ENCODE measurements around the gene APBA3.

Gene APBA3, protein sequence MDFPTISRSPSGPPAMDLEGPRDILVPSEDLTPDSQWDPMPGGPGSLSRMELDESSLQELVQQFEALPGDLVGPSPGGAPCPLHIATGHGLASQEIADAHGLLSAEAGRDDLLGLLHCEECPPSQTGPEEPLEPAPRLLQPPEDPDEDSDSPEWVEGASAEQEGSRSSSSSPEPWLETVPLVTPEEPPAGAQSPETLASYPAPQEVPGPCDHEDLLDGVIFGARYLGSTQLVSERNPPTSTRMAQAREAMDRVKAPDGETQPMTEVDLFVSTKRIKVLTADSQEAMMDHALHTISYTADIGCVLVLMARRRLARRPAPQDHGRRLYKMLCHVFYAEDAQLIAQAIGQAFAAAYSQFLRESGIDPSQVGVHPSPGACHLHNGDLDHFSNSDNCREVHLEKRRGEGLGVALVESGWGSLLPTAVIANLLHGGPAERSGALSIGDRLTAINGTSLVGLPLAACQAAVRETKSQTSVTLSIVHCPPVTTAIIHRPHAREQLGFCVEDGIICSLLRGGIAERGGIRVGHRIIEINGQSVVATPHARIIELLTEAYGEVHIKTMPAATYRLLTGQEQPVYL

DNA sequence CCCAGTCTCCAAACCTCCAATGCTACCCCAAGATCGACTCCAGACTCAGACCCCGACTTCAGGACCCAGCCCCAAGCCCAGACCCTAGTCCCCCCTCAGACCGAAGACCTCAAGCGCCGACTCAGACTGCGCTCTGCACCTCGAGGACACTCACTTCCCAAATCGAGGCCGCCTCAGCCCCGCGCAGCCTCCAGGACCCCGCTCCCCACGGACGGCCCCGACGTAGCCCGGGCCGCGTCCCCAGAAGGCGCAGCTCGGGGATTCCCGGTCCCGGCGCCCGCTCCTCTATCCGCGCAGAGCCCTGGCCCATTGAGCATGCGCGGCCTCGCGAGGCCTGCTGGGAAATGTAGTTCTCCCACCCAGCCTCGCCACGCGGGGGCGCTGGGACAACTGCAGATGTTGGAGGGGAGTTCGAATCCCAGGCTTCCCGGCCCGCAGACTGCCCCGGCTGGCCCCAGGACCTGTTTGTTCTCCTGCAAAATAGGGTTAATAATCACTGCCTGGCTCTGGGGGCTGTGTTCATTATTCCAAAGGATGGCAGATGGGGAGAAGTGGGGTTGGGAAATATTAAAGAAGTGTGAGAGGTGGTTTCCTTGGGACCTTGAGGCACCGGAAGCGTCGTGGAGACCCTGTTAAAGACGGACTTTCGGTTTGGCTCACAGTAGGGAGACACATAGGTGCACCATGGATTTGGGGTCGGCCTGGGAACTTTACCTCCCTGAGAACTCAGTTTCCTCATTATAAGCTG, at the start of gene APBA3:
Gene APBA3 (minus strand): TSS at position 311 of the 748 bp plus-strand sequence. CDS start 1,428 bp downstream, outside the sequence.
- peak; percentile 80 for DNase-seq

DNA sequence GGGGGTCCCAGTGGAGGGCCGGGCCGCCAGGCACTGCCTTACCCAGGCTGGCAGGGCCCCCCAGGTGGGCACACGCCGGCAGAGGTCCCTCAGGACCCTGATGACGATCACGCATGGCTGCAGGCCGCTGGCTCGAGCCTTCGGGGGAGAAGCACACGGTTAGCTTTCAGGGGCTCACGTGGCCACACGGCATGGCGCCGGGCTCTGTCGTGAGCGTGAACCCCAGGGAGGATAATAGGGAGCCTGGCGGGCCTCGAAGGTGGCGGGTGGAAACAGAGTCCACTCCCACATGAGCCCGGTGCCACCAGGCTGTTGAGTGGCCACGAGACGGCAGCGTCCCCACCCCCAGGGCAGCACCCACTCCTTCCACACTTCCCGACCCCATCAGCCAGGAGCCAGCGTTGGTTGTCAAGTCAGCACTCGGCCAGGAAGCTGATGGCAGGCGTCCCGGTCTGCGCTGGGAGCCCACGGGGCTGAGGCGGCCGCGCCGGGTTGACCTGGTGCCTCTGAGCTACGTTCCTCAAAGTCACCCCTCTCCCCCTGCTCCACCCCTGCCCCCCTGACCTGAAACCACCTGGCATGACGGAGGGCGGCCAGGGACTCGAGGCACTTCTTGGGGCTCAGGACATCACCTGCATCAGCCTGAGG, 49.3 kb upstream of the APBA3 start:
- DNase-seq = no peak

DNA sequence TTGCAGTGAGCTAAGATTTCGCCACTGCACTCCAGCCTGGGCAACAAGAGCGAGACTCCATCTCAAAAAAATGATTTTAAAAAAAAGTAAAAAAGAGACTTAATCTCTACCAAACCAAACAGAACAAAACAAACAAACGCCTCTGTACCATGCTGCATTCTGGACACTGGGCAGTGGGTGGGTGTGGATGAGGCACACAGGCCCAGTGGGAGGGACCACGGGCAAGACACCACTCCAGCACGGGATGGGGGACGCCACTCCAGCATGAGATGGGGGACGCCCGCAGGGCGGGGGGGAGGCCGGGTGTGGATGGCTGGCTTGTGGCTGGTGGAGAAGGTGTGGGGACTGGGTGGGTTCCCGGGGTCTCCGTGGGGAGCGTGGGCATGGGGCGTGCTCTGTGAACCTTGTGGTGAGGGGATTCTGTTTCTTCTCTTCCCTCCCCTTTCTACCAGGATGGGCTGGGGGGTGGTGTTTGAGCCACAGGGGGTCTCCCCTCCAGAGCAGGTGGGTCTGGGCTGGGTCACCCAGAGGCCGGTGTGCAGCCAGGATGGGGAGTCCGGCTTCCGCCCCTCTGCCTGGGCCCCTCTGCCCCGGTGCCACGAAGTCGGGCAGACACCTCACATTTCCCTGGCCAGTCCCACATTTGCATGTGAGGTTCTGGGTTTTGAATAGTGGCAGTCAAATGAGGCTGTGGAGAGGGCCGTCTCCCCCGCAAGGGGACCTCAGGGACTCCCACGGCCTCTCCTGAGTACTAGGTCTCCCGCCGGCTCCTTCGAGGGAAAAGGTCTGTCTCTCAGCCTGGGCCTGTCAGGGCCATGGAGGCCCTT, 48.6 kb upstream of the APBA3 start:
- DNase-seq = no peak

DNA sequence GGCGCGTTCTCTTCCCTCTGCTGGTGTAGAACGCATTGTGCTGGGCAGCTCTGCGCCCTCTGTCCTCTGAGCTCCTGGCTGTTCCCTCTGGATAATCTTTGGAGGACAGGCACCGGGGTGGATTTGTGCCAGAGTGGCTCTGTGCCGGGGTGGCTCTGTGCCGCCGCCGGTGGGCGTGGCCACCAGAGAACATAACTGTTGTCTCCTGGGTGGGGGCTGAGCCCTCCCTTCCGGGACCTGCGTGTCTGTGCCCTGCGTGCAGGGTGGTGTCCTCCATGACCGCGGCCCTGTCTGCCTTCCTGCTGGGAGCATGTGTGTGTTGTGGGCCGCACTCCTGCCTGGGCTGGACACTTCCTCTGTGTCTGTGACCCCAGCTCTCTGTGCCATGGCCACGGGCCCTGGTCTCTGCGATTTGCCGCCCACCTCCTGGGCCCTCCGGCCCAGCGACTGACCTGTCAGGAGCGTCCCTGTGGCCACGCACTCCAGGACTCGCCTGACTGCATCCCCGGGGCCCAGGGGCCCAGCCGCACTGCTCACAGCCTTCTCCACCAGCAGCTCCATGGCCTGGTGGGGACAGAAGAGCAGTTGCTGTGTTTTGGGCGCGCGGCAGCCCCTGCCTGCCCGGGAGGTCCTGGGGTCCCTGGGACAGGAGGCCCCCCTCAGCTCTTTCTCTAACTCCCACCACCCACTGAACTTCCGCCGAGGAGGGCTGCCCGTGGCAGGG, 47.1 kb upstream of the APBA3 start:
- DNase-seq = no peak

DNA sequence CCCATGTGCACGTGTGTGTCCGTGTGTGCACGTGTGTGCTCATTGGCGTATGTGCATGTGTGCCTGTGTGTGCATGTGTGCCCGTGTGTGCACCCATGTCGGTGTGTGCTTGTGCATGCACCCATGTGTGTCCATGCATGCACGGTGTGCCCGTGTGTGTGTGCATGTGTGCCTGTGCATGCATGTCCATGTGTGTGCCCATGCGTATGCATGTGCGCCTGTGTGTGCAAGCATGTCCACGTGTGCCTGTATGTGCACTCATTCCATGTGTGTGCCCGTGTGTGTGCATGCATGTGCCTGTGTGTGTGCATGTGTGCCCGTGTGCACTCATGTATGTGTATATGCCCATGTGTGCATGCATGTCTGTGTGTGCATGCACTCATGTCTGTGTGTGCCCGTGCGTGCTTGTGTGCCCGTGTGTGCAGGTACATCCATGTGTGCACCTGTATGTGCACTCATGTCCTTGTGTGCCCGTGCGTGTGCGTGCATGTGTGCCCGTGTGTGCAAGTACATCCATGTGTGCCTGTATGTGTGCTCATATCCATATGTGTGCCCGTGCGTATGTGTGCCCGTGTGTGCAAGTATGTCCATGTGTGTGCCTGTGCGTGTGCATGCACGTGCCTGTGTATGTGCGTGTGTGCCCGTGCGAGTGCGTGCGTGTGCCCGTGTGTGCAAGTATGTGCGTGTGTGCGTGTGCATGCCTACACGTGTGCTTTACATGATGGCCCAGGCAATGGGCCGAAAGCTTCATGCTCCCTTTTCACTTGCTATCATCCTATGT, 46.3 kb upstream of the APBA3 start:
- no peak for DNase-seq

DNA sequence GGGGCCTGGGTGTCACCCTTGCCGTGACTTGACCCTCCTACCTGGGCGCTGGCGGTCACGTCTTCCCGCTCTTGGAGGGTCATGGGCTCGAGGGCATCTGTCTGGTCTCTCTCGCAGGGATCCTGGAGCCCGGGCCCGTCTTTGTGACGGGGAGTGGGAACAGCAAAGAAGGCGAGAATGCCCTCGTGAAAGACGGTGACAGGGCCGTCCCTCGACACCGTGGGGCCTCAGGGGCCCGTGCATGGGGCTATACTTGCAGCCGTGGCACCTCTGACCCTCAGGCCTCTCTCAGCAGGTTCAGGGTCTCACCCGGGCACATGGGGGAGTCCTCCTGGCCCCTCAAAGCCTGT, 45.6 kb upstream of the APBA3 start:
- no peak for DNase-seq

DNA sequence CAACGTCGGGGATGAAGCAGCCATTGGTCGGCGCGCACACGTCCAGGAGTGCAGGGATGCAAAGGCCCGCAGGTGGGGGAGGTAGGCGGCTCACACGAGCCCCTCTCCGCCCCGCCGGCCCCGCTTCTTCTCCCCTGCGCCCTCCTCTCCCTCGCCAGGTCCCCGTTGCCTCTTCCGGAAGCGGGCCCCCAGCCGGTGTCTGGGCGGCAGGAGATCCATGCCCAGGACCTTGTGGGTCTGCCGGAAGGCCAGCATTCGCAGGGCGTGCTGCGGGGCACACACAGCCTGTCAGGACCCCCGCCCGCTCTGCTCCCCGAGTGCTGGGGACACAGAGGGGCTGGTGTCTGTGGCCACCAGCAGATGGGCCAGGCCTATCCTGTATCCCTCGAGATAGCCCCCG, 44.4 kb upstream of the APBA3 start:
- no peak for DNase-seq

DNA sequence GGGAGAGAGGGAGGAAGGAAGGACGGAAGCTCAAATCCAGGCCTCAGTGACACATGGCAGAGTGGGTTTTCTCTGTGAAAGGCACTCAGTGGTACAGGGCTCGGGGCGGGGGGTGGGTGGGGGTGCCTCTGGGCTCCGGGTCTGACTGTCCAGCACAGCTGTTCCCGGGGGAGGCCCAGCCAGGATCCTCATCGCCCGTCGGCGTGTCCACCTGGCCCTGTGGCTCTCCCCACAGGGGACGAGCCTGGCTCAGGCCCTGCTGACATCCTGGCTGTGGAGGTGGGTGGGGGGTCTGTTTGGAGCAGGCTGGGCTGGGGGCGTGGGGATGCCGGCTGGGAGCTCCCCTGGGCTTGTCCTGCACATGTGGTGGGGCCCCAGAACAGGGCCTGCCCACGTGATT, 42.9 kb upstream of the APBA3 start:
- DNase-seq = no peak

DNA sequence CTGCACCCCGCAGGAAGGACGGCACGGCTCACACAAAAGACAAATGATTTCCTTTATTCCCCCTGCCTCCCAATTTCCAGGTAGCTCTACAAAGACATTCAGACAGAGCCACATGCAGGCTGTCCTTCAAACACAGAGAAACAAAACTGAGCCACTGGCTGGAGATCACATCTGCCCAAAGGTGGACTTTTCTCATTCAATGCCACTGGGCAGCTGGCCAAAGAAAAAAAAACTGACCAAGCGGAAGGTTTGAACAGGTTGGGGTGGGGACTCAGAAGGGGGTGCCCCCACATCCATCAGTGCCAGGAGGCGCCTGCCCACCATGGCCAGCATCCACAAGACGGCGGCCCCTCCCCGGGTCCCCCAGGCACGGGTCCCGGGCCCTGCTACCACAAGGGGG, 42.5 kb upstream of the APBA3 start:
- no peak for DNase-seq

DNA sequence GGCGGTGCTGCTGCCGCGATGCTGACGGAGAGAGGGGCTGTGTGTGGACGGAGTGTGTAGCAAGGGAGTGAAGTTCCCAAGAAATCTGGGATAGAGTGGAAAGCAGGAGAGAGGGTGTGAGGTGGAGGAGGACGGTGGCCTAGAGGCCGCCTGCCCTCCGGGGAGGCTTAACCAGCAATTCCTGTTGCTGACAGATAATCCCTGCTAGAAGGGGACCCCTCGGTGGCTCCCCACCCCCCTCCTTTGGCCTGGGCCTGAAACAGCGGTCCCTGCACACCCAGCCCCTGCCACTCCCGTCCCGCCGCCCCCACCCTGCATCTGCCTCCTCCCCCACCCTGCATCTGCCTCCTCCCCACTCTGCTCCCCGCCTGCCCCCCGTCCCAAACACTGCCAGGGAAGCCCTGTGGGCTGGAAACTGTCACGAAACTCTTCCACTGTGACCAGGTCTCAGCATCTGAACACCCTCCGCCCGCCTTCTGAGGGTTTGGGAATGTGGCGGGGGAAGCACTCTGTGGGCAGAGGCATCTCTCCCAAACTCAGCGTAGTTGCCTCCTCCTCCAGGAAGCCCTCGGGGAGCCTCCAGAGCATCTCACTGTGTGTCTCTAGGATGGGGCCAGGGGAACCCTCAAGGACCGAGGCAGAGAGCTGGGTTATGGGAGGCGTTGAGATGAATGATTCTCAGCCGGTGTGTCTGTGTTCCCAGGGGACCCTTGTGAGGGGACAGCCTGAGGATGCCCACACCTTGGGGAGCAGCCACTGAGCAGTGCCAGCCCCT, 41.8 kb upstream of the APBA3 start:
- no peak for DNase-seq

DNA sequence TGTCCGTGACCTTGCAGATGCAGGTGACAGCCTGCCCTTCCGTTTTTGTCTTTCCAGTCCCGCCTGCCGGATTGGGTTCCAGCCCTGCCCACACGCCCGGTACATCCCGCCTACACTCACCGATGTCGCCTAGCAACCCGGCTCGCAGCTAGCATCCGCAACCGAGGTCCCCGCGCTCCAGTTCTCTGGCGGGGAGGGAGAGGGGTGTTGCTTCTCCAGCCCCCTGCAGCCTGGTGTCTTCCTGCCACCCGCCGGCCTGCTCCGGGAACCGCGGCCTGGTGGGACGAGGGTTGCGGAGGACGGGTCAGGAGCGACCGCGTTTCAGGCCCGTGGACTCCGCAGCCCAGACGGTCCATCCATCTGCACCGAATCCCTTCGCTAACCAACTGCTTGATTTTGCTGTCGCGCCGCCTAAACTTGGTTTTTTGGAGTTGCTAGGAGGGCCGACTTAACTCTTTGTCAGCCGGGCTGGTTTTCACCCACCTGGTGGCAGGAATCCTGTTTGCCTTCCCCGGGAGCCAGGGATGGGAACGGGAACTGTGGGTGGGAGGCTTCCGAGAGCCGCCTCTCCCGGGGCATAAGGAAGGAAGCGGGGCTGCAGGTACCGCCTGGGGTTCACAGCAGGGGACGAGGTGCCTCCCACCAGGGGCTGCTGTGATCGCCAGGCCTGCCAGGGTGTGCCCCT, 40.1 kb upstream of the APBA3 start:
- no peak for DNase-seq

DNA sequence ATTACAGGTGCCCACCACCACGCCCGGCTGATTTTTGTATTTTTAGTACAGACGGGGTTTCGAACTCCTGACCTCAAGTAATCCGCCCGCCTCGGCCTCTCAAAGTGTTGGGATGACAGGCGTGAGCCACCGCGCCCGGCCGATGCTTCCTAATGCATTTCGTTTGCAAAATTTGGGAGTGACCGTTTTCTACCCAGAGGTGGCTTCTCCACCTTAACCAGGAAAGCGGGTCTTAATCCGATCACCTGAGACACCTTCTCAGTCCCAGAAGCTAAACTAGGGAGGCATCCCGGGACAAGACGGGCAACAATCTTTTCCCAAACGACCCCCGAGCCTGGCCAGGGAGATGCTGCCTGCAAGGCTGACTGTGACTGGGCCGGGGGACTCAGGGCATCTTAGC, 39.5 kb upstream of the APBA3 start:
- no peak for DNase-seq

DNA sequence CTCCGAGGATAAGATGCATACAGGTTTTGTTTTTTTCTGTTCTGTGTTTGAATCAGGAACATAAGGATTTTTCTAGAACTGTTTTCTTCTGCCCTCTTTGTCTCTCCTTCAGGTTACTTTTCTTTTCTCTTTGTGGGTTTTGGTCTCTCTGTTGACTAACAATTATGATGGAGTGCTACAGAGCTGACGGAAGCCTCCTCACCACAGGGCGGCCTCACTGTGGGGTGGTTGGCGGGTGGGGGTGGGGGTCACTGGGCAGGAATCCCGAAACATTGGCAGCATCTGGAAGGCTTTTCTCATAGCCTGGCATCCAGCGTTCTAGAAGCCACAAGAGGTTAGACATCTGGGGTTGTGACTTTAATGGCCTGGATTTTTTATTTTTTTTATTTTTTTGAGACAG, 36.6 kb upstream of the APBA3 start:
- DNase-seq = no peak

DNA sequence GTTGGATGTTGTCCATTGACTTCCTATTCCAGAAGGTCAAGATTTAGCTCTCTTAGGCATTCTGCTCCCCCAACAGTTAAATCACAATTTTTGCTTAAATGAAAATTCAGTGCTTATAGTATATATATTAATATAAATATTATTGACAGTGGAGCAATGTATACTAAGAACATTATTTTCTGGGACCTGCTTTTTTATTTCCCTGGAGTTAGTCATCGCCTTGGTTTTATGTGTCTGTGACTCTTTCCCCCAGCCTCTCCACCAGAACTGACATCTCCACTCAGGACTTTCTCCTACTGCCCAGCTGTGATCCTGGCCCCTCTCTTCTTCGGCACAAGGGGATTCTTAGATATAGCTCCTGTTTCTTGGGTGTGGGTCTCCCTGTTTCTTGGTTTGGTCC, 34.9 kb upstream of the APBA3 start:
- no peak for DNase-seq

DNA sequence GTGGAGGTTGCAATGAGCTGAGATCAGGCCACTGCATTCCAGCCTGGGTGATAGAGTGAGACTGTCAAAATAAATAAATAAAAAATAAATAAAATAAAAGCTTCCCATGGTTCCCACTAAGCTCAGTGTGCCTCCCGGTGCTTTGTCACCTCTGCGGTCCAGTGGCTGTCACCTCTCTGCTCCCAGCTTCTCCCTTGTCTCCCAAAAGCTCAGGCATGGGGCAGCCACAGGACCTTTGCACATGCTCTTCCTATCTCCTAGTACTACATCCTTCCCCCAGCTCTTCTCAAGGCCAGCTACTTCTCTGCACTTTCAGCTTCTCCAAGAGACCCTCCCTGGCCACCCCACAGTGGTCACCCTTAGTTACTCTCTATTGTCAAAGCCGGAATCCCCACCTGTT, 32.3 kb upstream of the APBA3 start:
- DNase-seq = no peak

DNA sequence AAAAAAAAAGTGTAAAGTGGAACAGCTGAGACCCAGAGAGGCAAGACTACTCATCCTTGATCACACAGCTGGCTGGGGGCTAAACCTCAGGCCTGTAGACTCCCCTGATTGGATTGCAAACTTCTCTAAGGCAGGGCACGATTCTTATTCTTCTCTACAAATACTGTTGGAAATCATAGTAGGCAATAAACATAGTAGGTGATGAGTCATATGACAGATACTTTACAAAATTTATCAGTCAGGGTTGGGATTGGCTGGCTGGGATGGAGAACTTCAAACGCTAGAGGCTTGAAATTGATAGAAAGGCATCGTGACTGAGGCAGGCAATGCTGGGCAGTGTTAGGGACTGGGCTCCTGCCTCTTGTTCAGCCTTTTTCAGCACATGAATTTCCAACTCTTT, 30.6 kb upstream of the APBA3 start:
- DNase-seq = no peak

DNA sequence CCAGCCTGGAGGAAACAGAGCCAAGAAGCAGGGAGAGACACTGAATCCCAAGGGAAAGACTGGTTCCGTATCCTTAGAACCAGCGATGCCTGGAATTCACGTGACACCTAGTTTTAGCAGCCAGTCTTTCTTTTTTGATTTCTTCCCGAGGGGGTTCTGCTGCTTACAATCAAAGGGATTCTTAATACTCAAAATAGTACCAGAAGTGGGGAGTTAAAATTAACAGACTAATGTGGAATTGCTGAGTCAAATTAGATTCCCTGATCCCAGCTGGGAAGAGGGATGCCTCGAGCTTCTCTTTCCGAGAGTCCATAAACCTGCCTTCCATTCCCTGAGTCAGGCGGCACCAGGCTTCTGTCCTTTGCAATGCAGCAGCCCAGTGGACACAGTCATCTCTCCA, 29.4 kb upstream of the APBA3 start:
- DNase-seq = no peak

DNA sequence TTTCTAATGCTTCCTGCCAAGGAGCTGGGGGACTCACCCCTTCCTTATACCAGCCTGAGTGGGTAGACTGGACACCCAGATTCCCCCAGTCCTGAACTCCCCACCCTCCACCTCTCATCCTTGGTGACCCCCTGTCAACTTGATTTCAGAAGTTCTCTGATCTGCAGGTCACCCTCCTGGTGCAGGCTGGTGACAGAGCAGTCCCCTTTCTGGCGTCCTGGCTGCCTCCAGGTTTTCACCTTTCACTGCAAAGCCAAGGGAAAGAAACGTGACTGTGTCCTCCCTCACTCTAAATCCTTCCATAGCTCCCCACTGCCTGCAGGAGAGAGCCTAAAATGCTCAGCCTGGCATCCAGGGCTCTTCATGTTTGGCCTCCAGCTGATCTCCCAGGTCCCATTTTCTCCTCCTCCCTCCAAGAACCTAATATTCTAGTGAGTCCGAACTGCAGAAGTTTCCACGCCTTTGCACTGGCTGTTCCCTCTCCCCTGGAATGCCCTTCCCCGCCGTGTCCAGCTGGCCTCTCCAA, 28.8 kb upstream of the APBA3 start:
- DNase-seq = no peak

DNA sequence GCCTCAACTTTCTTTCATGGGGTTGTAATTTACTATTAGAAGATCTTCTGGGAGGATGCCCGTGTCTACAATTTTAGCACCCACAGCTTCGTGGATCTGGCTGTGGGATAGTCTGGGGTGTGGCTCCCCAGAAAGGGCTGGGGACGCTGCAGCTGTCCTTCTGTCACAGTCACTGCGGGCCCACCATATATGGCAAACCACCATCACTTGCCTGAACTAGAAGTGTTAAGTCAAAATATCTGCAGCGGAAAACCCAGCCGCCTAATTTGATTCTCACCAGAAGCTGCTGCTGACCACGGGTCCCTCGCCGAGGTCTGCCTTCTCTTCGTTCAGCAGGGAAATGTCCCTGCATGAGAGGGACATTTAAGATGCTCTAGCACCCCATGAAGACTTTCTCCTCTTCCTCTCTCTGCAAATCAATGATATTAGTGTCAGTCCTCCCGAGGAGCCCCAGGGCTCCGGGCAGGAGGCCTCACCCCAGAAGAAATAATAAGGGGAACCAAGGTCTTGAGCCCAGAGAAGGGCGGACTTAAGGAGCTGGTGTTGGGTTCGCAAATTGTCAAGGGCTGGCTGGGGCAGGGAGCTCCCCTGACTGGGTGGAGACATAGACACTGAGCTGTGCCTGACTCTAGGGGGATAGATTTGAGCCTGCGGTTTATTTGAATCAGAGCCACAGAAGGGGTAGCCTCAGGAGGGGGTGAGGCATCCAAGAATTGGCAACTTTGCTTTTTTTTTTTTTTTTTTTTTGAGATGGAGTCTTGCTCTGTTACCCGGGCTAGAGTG, 27.7 kb upstream of the APBA3 start:
- no peak for DNase-seq
